GM12878 (cell line): ENCODE measurements around the gene FBLN1.

Source experiments
- CHD2 ChIP-seq: IDR thresholded peaks from 2 replicates; pipeline ENCODE4 v1.6.1; 2011; ENCODE audit warnings: low read depth, low read length, improper control_type of control experiment, borderline replicate concordance
- EP300 ChIP-seq, 2 experiments: fragments of 150-350 bp in 1 of 2; IDR thresholded peaks; 2 replicates each; pipeline ENCODE4 v1.6.1; 2011 to 2012; ENCODE audit warnings: low read depth in 2 of 2, low read length in 2 of 2, borderline replicate concordance in 1 of 2, improper control_type of control experiment in 1 of 2, inconsistent platforms in 1 of 2; ENCODE audit not compliant: control insufficient read depth in 1 of 2
- NR2F1 ChIP-seq: fragments of 450-650 bp; conservative IDR thresholded peaks from 2 replicates; pipeline ENCODE4 v1.6.1; 2017; ENCODE audit warnings: mild to moderate bottlenecking
- PAX5 ChIP-seq: IDR thresholded peaks from 2 replicates; pipeline ENCODE4 v1.6.1; 2011; ENCODE audit warnings: low read depth, low read length, borderline replicate concordance
- POLR2A ChIP-seq: IDR thresholded peaks from 2 replicates; pipeline ENCODE4 v1.6.1; 2011; ENCODE audit warnings: low read depth, mild to moderate bottlenecking, low read length
- POLR2AphosphoS5 ChIP-seq: IDR thresholded peaks from 2 replicates; pipeline ENCODE4 v1.6.1; 2011; ENCODE audit warnings: mild to moderate bottlenecking, low read length, inconsistent platforms
- STAT3 ChIP-seq: IDR thresholded peaks from 2 replicates; pipeline ENCODE4 v1.6.1; 2011; ENCODE audit warnings: low read depth, low read length, improper control_type of control experiment
- TAF1 ChIP-seq: IDR thresholded peaks from 2 replicates; pipeline ENCODE4 v1.6.1; 2011; ENCODE audit warnings: mild to moderate bottlenecking, low read depth, low read length, borderline replicate concordance
- ZSCAN29 ChIP-seq: fragments of 450-650 bp; IDR thresholded peaks from 2 replicates; pipeline ENCODE4 v1.6.1; 2017; ENCODE audit warnings: mild to moderate bottlenecking, moderate library complexity
- TF ChIP-seq, protein P1 (sequence below): fragments of 450-650 bp; IDR thresholded peaks from 2 replicates; pipeline ENCODE4 v1.6.1; 2018; ENCODE audit warnings: mild to moderate bottlenecking, low read depth, moderate library complexity; ENCODE audit not compliant: partially characterized antibody
- TF ChIP-seq, protein P2 (sequence below), 3 experiments: IDR thresholded peaks in 2 of 3; conservative IDR thresholded peaks in 1 of 3; 2 replicates each; pipeline ENCODE4 v1.5.1; 2011; ENCODE audit warnings: low read depth in 3 of 3, low read length in 3 of 3, mild to moderate bottlenecking in 3 of 3, control low read depth in 2 of 3, moderate library complexity in 2 of 3, inconsistent platforms in 1 of 3, mixed read lengths in 1 of 3; ENCODE audit not compliant: control insufficient read depth in 2 of 3, insufficient read depth in 1 of 3; ENCODE audit errors: extremely low read depth in 1 of 3
- TF ChIP-seq, protein P3 (sequence below): IDR thresholded peaks from 2 replicates; pipeline ENCODE4 v1.6.1; 2012; ENCODE audit warnings: low read depth, low read length, improper control_type of control experiment

DNA sequence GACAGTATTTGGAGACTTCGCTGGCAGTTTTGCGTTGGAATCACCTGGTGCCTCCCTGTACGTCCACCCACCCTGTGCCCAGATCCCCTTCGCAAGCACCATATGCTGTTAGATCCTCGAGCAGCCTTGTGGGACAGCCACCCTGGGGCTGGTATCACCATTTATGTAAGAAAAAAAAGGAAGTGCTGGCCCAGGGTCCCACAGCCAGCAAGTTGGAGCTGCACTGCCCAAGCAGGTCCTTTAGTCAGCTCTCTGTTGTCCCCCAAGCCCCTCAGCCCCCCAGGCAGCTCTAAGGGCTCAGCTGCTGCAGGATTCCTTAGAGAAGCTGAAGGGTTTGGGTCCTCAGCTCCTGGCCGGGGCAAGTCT, 80.3 kb downstream of the FBLN1 start:
- TF ChIP-seq CHD2 (no peak), POLR2A (no peak), POLR2AphosphoS5 (no peak), EP300 (IDR thresholded peaks at IDR 0.05; ENCODE audit: borderline replicate concordance in 1 of 2, control insufficient read depth in 1 of 2, low read depth in 2 of 2, low read length in 2 of 2) (no peak), STAT3 (no peak), ZSCAN29 (no peak), NR2F1 (no peak), PAX5 (no peak), TAF1 (no peak)
- TF ChIP-seq, protein P1, sequence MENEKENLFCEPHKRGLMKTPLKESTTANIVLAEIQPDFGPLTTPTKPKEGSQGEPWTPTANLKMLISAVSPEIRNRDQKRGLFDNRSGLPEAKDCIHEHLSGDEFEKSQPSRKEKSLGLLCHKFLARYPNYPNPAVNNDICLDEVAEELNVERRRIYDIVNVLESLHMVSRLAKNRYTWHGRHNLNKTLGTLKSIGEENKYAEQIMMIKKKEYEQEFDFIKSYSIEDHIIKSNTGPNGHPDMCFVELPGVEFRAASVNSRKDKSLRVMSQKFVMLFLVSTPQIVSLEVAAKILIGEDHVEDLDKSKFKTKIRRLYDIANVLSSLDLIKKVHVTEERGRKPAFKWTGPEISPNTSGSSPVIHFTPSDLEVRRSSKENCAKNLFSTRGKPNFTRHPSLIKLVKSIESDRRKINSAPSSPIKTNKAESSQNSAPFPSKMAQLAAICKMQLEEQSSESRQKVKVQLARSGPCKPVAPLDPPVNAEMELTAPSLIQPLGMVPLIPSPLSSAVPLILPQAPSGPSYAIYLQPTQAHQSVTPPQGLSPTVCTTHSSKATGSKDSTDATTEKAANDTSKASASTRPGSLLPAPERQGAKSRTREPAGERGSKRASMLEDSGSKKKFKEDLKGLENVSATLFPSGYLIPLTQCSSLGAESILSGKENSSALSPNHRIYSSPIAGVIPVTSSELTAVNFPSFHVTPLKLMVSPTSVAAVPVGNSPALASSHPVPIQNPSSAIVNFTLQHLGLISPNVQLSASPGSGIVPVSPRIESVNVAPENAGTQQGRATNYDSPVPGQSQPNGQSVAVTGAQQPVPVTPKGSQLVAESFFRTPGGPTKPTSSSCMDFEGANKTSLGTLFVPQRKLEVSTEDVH = no peak
- TF ChIP-seq, protein P2, sequence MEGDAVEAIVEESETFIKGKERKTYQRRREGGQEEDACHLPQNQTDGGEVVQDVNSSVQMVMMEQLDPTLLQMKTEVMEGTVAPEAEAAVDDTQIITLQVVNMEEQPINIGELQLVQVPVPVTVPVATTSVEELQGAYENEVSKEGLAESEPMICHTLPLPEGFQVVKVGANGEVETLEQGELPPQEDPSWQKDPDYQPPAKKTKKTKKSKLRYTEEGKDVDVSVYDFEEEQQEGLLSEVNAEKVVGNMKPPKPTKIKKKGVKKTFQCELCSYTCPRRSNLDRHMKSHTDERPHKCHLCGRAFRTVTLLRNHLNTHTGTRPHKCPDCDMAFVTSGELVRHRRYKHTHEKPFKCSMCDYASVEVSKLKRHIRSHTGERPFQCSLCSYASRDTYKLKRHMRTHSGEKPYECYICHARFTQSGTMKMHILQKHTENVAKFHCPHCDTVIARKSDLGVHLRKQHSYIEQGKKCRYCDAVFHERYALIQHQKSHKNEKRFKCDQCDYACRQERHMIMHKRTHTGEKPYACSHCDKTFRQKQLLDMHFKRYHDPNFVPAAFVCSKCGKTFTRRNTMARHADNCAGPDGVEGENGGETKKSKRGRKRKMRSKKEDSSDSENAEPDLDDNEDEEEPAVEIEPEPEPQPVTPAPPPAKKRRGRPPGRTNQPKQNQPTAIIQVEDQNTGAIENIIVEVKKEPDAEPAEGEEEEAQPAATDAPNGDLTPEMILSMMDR (IDR thresholded peaks at IDR 0.05 in 2 of 3, conservative IDR thresholded peaks at IDR 0.05 in 1 of 3; ENCODE audit: control insufficient read depth in 2 of 3, extremely low read depth in 1 of 3, insufficient read depth in 1 of 3, low read depth in 3 of 3, low read length in 3 of 3) = no peak
- TF ChIP-seq, protein P3, sequence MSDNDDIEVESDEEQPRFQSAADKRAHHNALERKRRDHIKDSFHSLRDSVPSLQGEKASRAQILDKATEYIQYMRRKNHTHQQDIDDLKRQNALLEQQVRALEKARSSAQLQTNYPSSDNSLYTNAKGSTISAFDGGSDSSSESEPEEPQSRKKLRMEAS = no peak
